ENCODE measurements around the gene TGM2. TPM values are rescaled to one million over a fixed set of nuclear protein-coding genes. Genes with fewer than 3 reads are reported as not detected.

The TGM2 gene
- total and polyA plus RNA-seq, 9 of the 15 experiments (the other 6 are each of a cell fraction or from before 2014, with no cell fraction given) = 5.5 to 78.5 (median 37.6) TPM

DNA sequence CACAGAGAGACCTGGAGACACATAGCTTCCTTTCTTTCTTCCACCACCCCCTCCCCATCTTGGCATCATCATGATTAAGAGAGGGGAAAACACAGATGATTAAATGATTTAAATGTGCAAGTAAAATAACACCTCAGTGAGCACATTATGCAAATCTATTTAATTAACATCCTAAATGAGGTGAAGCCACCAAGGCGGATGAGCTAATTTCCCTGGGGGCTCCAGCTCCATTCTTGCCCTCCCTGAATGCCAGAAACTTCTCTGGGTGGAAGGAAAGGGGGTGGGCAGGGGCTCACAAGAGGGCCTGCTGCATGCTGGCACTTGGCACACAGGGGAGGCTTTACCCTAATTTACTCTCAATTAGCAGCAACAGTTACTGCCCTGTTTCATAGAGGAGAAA lies 32.5 kb upstream of the TGM2 start:
- H3K27me3 ChIP-seq (ENCODE audit: control insufficient read depth in 2 of 2, insufficient read depth in 2 of 2, low read length in 2 of 2) = peaks cover 2 to 14% of the 10 kb centered on the region in 2 experiments; a peak in 2 of 5 replicates
- H3K4me1 ChIP-seq (replicated peaks in 1 of 2; ENCODE audit: control insufficient read depth in 2 of 2, insufficient read depth in 2 of 2, low read length in 2 of 2) = peaks cover 10 to 14% of the 10 kb centered on the region in 2 experiments
- no TSS peak for BruUV-seq (replicated peaks)
- H2AFZ ChIP-seq (ENCODE audit: low read depth, low read length) = no peak overlapping the region
- H3K4me3 ChIP-seq = no peak overlapping the region
- ChIA-PET POLR2A (interaction anchor here (1.1 kb wide), 3 partner anchors 9 to 87 kb away, joined by 3 to 4 read pairs (median 3); no protein-coding TSS in a partner anchor), CTCF (ENCODE audit: low intra/inter-chr PET ratio) (no interaction called here)
- no peaks in the 10 kb centered on the region for H3K9me3 ChIP-seq (replicated peaks; ENCODE audit: control insufficient read depth, insufficient read depth, low read depth, low read length)
- H3K79me2 ChIP-seq (ENCODE audit: control insufficient read depth, insufficient read depth, low read length) = no peaks in the 10 kb centered on the region
- H3K27ac ChIP-seq (ENCODE audit: extremely low read depth, low read depth, low read length) = no peak overlapping the region
- no peak for TF ChIP-seq TEAD4 (IDR thresholded peaks at IDR 0.05; ENCODE audit: low read length)
- no peak for TF ChIP-seq TEAD4 (CRISPR knock-in tag; IDR thresholded peaks at IDR 0.05; ENCODE audit: borderline replicate concordance)
- TF ChIP-seq NCOA1 (IDR thresholded peaks at IDR 0.05; ENCODE audit: low read depth) = no peak
- no peak for TF ChIP-seq EWSR1 (IDR thresholded peaks at IDR 0.05; ENCODE audit: borderline replicate concordance, low read depth, partially characterized antibody)
- no peak for TF ChIP-seq NFIX (CRISPR knock-in tag; IDR thresholded peaks at IDR 0.05; ENCODE audit: low read depth)
- TF ChIP-seq SAFB (IDR thresholded peaks at IDR 0.05; ENCODE audit: borderline replicate concordance, low read depth, low read length) = no peak
- no peak for TF ChIP-seq JUNB (CRISPR knock-in tag; conservative IDR thresholded peaks at IDR 0.05)
- in situ Hi-C loops (cut with MboI) (no loop called here), intact Hi-C loops (cut with micrococcal nuclease) (no loop called here)
- no peaks in the 10 kb centered on the region for H3K36me3 ChIP-seq (ENCODE audit: control insufficient read depth, insufficient read depth, low read length)
- DNase-seq (ENCODE audit: extremely low read depth in 1 of 4, low spot score in 3 of 4) (no peak), FAIRE-seq (no peak), ATAC-seq (no peak)
- no peaks in the 10 kb centered on the region for H3K9me1 ChIP-seq (ENCODE audit: control insufficient read depth, insufficient read depth, low read length)
- WGBS (ENCODE audit: insufficient coverage, low coverage, missing lambda C conversion rate) = 22% methylated on average over 1 of the region's 1 CpG
- no peak overlapping the region for H3K4me2 ChIP-seq (ENCODE audit: insufficient read depth, low read length)
- H4K20me1 ChIP-seq (replicated peaks; ENCODE audit: control insufficient read depth, insufficient read depth, low read length) = peaks cover 3% of the 10 kb centered on the region; the same call in 1 of the 2 replicates
- no peak overlapping the region for H3K9ac ChIP-seq (ENCODE audit: insufficient read depth in 1 of 2, low read depth in 2 of 2, low read length in 2 of 2)
